ENCODE results near the gene GRIFIN.
"Not testable (repeated sequence)": the region's sequence is repeated elsewhere in the genome, so short reads cannot be mapped to it uniquely, and the experiment has no call there.

GRIFIN gene

GRCh38 chr7:2453849-2454248, 22.3 kb downstream of the GRIFIN start:
- H3K4me3 ChIP-seq (ENCODE audit: low read length); H3K9me3 ChIP-seq (ENCODE audit: control insufficient read depth, insufficient read depth, low read length); H3K27me3 ChIP-seq (ENCODE audit: control insufficient read depth, insufficient read depth, low read length); H3K36me3 ChIP-seq (ENCODE audit: control insufficient read depth, insufficient read depth, low read length); H3K27ac ChIP-seq (ENCODE audit: low read length); DNase-seq (ENCODE audit: low read depth, low spot score); H3K4me1 ChIP-seq (ENCODE audit: control insufficient read depth, insufficient read depth, low read length): not testable (repeated sequence)
- WGBS (ENCODE audit: insufficient coverage, insufficient read length) = no CpG with 5 or more reads among the region's 3 CpGs

- Histone ChIP-seq H3K27me3 (ENCODE audit: control insufficient read depth, insufficient read depth, low read length) (no peaks in the 10 kb centered on the region), H3K36me3 (ENCODE audit: control insufficient read depth, insufficient read depth, low read length) (no peaks in the 10 kb centered on the region), H3K4me3 (ENCODE audit: low read length) (no peak overlapping the region), H3K27ac (ENCODE audit: low read length) (no peak overlapping the region), H3K4me1 (ENCODE audit: control insufficient read depth, insufficient read depth, low read length) (0 out of 2 replicates have a peak, but pooled peaks cover 2% of the 10 kb centered on the region), H3K9me3 (ENCODE audit: control insufficient read depth, insufficient read depth, low read length) (no peaks in the 10 kb centered on the region)
- no CpG with 5 or more reads among the region's 8 CpGs for WGBS (ENCODE audit: insufficient coverage, insufficient read length)
- no peak for DNase-seq (ENCODE audit: low read depth, low spot score)
These were observed 23.4 kb downstream of the GRIFIN start for GRCh38 chr7:2452643-2453270.

- no peaks in the 10 kb centered on the region for H3K27me3 ChIP-seq (ENCODE audit: control insufficient read depth, insufficient read depth, low read length)
- H3K9me3 ChIP-seq (ENCODE audit: control insufficient read depth, insufficient read depth, low read length) = no peaks in the 10 kb centered on the region
- no peak overlapping the region for H3K4me3 ChIP-seq (ENCODE audit: low read length)
- no peaks in the 10 kb centered on the region for H3K36me3 ChIP-seq (ENCODE audit: control insufficient read depth, insufficient read depth, low read length)
- no CpG with 5 or more reads among the region's 16 CpGs for WGBS (ENCODE audit: insufficient coverage, insufficient read length)
- no peak for DNase-seq (ENCODE audit: low read depth, low spot score)
- no peak overlapping the region for H3K27ac ChIP-seq (ENCODE audit: low read length)
- 0 out of 2 replicates have a peak, but pooled peaks cover 2% of the 10 kb centered on the region for H3K4me1 ChIP-seq (ENCODE audit: control insufficient read depth, insufficient read depth, low read length)
These were observed 24.1 kb downstream of the GRIFIN start for GRCh38 chr7:2452074-2452507.

- Histone ChIP-seq H3K36me3 (ENCODE audit: control insufficient read depth, insufficient read depth, low read length) (no peaks in the 10 kb centered on the region), H3K4me3 (ENCODE audit: low read length) (no peak overlapping the region), H3K9me3 (ENCODE audit: control insufficient read depth, insufficient read depth, low read length) (no peaks in the 10 kb centered on the region), H3K4me1 (ENCODE audit: control insufficient read depth, insufficient read depth, low read length) (0 out of 2 replicates have a peak, but pooled peaks cover 2% of the 10 kb centered on the region), H3K27ac (ENCODE audit: low read length) (no peak overlapping the region), H3K27me3 (ENCODE audit: control insufficient read depth, insufficient read depth, low read length) (no peaks in the 10 kb centered on the region)
- no CpG with 5 or more reads among the region's 34 CpGs for WGBS (ENCODE audit: insufficient coverage, insufficient read length)
- DNase-seq (ENCODE audit: low read depth, low spot score) = peak; percentile 78
These were observed 24.8 kb downstream of the GRIFIN start for GRCh38 chr7:2451171-2452073.

GRCh38 chr7:2450198-2451107, 25.7 kb downstream of the GRIFIN start:
- WGBS (ENCODE audit: insufficient coverage, insufficient read length) = no CpG with 5 or more reads among the region's 32 CpGs

GRCh38 chr7:2446676-2447075, 29.5 kb downstream of the GRIFIN start:
- no peaks in the 10 kb centered on the region for H3K36me3 ChIP-seq (ENCODE audit: control insufficient read depth, insufficient read depth, low read length)
- H3K9me3 ChIP-seq (ENCODE audit: control insufficient read depth, insufficient read depth, low read length) = no peaks in the 10 kb centered on the region
- H3K27me3 ChIP-seq (ENCODE audit: control insufficient read depth, insufficient read depth, low read length) = no peaks in the 10 kb centered on the region
- no peaks in the 10 kb centered on the region for H3K4me1 ChIP-seq (ENCODE audit: control insufficient read depth, insufficient read depth, low read length)
- no peak overlapping the region for H3K27ac ChIP-seq (ENCODE audit: low read length)
- no CpG with 5 or more reads among the region's 10 CpGs for WGBS (ENCODE audit: insufficient coverage, insufficient read length)
- DNase-seq (ENCODE audit: low read depth, low spot score) = no peak
- no peak overlapping the region for H3K4me3 ChIP-seq (ENCODE audit: low read length)

More at GRCh38 chr7:2450198-2451107, 25.7 kb downstream of the GRIFIN start:
- Histone ChIP-seq H3K9me3 (ENCODE audit: control insufficient read depth, insufficient read depth, low read length) (no peaks in the 10 kb centered on the region), H3K36me3 (ENCODE audit: control insufficient read depth, insufficient read depth, low read length) (no peaks in the 10 kb centered on the region), H3K4me3 (ENCODE audit: low read length) (no peak overlapping the region), H3K27ac (ENCODE audit: low read length) (no peak overlapping the region), H3K4me1 (ENCODE audit: control insufficient read depth, insufficient read depth, low read length) (0 out of 2 replicates have a peak, but pooled peaks cover 2% of the 10 kb centered on the region), H3K27me3 (ENCODE audit: control insufficient read depth, insufficient read depth, low read length) (no peaks in the 10 kb centered on the region)
- no peak for DNase-seq (ENCODE audit: low read depth, low spot score)

- Histone ChIP-seq H3K27ac (ENCODE audit: low read length) (no peak overlapping the region), H3K4me3 (ENCODE audit: low read length) (no peak overlapping the region), H3K4me1 (ENCODE audit: control insufficient read depth, insufficient read depth, low read length) (no peaks in the 10 kb centered on the region), H3K9me3 (ENCODE audit: control insufficient read depth, insufficient read depth, low read length) (no peaks in the 10 kb centered on the region), H3K36me3 (ENCODE audit: control insufficient read depth, insufficient read depth, low read length) (no peaks in the 10 kb centered on the region), H3K27me3 (ENCODE audit: control insufficient read depth, insufficient read depth, low read length) (no peaks in the 10 kb centered on the region)
- no CpG with 5 or more reads among the region's 21 CpGs for WGBS (ENCODE audit: insufficient coverage, insufficient read length)
- no peak for DNase-seq (ENCODE audit: low read depth, low spot score)
These were observed 30.2 kb downstream of the GRIFIN start for GRCh38 chr7:2445898-2446555.

GRCh38 chr7:2445047-2445446, 31.2 kb downstream of the GRIFIN start:
- Histone ChIP-seq H3K4me1 (ENCODE audit: control insufficient read depth, insufficient read depth, low read length) (no peaks in the 10 kb centered on the region), H3K27ac (ENCODE audit: low read length) (no peak overlapping the region), H3K4me3 (ENCODE audit: low read length) (no peak overlapping the region), H3K27me3 (ENCODE audit: control insufficient read depth, insufficient read depth, low read length) (no peaks in the 10 kb centered on the region), H3K36me3 (ENCODE audit: control insufficient read depth, insufficient read depth, low read length) (no peaks in the 10 kb centered on the region), H3K9me3 (ENCODE audit: control insufficient read depth, insufficient read depth, low read length) (no peaks in the 10 kb centered on the region)
- DNase-seq (ENCODE audit: low read depth, low spot score) = no peak
- WGBS (ENCODE audit: insufficient coverage, insufficient read length) = no CpG with 5 or more reads among the region's 10 CpGs

- no peaks in the 10 kb centered on the region for H3K4me1 ChIP-seq (ENCODE audit: control insufficient read depth, insufficient read depth, low read length)
- DNase-seq (ENCODE audit: low read depth, low spot score) = no peak
- H3K27me3 ChIP-seq (ENCODE audit: control insufficient read depth, insufficient read depth, low read length) = no peaks in the 10 kb centered on the region
- H3K36me3 ChIP-seq (ENCODE audit: control insufficient read depth, insufficient read depth, low read length) = no peaks in the 10 kb centered on the region
- WGBS (ENCODE audit: insufficient coverage, insufficient read length) = no CpG with 5 or more reads among the region's 3 CpGs
- H3K9me3 ChIP-seq (ENCODE audit: control insufficient read depth, insufficient read depth, low read length) = no peaks in the 10 kb centered on the region
- no peak overlapping the region for H3K4me3 ChIP-seq (ENCODE audit: low read length)
- H3K27ac ChIP-seq (ENCODE audit: low read length) = no peak overlapping the region
These were observed 31.7 kb downstream of the GRIFIN start for GRCh38 chr7:2444476-2444875.
